Activated T-cell treated with anti-CD3 and anti-CD28 coated beads for 24 hours (primary cell): Measurements from ENCODE around the gene KRT72.

ENCODE experiments used
- DNase-seq: peaks from one replicate; pipeline ENCODE4 v3.0.0-alpha.2; 2020; ENCODE audit warnings: low read depth

KRT72 gene

DNA sequence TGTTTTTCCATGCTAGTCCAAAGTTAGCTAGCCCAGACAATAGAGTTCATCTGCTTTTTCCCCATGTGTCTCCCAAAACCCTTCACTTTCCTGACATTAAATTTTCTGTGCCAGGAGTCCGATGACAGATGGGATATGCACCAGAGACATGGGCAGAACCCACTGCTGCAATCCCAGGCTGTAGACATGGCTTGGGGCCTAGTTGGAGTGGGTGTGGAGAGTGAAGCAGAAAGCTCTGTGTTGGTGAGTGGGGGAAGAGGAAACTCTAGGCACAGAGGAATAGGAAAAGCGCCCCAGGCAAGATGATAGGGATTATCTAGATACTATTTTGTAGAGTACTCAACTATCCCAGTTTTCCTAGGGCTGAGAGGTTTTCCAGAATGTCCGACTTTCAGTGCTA is 22.8 kb downstream of the KRT72 start:
- no peak for DNase-seq

GRCh38 chr12:52577316-52577715 is 23.9 kb downstream of the KRT72 start:
- no peak for DNase-seq

GRCh38 chr12:52575948-52576347 is 25.3 kb downstream of the KRT72 start:
- no peak for DNase-seq

GRCh38 chr12:52575256-52575655 is 26.0 kb downstream of the KRT72 start:
- no peak for DNase-seq

GRCh38 chr12:52573743-52574142 is 27.5 kb downstream of the KRT72 start, which contains the start of gene KRT74:
TSS of gene KRT74 (minus strand) at chr12:52573843. CDS start at chr12:52573777, 66 bp downstream.
- no peak for DNase-seq

- DNase-seq, result no peak
Measured at GRCh38 chr12:52573306-52573705, 28.0 kb downstream of the KRT72 start.

DNA sequence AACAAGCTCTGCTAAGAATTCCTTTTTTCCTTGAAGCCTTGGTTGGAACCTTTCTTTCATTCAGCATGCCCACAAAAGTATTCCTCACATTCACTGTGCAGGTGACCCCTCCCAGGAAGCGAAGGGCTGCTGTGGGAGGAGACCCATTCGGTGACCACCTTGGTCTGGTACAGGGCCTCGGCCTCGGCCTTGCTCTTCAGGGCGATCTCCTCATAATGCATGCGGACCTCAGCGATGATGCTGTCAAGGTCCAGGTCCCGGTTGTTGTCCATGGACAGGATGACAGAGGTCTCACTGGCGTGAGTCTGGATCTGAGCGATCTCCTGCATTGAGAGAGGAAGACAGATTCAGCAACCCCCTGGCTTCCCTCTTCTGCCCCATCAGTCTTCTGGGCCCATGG is 30.8 kb downstream of the KRT72 start:
- no peak for DNase-seq

DNA sequence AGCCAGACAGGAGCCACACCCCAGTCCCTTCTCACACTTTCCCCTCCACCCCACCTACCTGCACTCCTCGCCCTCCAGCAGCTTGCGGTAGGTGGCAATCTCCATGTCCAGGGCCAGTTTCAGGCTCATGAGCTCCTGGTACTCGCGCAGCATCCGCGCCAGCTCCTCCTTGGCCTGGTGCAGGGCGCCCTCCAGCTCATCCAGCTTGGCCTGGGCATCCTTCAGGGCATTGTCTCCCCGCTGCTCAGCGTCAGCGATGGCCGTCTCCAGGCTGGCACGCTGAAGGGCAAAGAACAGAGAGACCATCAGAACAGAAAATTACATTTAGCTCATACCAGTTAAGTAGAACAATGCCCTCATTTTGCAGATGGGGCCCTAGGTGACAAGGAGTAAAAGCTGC is 33.2 kb downstream of the KRT72 start:
- no peak for DNase-seq

DNA sequence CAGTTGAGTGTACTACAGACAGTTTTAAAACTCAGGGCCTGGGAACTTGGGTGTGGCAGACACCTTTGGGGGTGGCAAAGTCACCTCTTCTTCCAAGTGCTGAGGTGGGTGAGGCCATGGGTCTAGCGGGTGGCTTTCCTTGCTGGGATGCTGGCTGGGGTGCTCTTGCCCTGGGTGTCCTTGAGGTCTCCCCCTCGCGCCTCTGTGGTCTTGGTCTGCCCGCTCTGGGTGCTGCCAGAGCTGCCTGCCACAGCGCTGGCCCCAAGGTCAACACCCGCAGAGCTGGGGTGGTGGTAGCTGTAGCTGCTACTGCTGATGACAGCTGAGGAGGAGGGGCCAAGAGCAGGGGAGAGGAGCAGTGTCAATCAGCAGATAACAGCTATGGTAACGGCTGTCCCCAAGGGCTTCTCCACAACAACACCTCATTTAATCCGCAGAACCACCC is 34.4 kb downstream of the KRT72 start:
- no peak for DNase-seq

DNA sequence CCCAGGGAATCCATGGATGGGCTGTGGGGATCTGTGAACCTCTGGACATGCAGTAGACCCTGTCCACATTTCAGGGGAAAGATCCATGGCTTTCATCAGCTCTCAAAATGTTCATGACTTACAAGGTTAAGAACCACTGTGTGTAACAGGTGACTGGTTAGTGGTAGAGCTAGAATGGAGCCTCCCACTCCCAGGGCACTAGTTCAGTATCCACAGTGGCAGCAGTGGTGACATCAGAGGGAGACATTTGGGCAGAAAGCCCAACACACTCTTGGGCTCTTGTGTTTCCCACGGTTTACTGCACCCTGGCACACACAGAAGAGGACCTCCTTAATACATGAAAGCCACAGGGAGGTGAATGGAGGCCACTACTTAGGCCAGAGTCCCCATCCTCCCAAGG is 36.7 kb downstream of the KRT72 start:
- DNase-seq, result no peak

DNA sequence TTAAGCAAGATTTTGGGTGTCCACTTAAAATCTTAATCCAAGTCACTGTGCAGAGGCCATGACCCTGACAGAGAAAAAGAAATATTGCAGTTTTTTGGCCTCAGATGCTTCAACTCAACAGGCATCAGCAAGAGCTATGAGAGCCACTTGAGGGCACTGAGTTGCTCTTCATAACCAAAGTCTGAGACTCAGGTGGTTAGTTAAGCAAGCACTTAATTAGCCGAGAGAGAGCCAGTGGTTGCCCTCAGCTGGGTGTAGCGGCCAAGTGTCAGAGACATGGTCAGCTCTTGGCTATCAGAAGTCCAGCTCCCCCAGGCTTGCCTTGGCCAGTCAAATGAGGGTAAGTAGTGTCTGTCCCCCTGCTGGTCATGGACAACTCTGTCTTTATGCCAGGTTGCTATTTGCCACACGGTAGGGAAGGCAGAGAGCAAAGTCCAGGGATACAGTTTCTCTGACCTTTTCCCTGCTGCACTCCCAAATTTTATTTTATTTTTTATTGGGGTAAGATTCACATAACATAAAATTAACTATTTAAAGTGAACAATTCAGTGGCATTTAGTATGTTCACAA is 39.3 kb downstream of the KRT72 start:
- DNase-seq, result no peak

DNA sequence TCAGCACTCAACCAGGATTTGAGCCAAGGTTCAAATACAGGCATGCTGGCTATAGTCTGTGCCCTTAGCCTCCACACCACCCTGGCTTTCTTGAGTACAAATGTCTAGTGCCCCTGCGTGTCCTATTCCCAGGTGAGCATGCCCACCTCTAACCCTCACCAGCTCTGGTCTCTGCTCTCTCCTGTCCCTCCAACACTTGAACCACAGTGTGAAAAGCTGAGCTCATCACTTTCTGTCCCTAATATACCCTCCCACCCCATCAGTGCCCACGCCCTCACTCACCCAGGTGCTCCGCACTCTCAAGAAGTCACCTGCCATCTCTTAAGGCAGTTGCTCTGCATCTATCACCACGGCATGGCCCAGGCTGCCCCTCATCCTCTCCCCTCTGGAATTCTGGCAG is 41.3 kb downstream of the KRT72 start:
- no peak for DNase-seq

DNA sequence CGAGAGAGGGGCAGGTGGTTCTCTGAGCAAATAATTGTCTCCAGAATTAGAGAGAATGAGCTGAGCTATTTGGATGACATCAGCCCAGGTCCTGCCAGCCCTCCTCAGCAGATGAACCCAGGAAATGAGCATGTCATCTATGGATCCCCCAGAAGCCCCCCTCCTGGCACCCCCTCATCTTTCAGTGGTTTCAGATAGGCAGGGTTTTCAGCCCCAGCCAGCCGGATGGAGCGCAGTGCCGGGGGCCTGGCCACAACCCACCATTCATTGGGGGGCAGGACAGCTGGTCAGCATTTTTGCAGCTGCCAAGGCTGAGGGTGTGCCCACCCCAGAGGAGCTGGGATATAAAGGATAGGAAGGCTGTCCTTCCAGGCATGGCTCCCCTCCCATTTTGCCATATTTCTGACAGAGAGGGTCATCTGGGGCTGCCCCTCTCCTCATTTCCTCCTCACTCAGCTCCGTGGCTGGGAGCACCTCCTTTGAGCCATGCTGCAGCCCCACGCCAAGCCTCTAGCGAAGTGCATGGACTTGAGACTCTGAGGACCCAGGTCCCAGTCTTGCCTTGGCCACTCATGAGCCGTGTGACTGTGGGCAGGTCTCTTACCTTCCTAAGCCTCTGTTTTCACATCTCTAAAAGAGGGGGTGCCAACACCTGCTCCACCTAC is 42.4 kb downstream of the KRT72 start:
- DNase-seq, result no peak

DNA sequence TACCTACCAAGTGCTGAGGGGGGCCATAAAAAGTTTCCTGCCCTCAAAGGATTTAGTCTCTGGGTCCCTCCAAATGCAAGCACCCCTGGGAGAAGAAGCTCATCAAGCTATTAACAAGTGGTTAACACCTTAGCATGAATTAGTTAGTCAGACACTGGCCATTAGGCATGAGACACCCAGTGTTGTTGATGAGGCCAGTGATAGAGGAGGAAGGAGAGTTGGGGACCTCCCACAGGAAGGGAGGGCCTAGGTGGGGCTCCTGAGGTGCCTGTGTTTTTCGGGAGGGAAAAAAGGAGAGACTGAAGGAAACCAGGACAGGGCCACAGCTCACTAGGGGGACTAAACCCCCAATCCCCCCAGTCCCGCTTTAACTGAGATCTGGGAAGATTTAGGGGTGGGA is 43.8 kb downstream of the KRT72 start:
- no peak for DNase-seq

DNA sequence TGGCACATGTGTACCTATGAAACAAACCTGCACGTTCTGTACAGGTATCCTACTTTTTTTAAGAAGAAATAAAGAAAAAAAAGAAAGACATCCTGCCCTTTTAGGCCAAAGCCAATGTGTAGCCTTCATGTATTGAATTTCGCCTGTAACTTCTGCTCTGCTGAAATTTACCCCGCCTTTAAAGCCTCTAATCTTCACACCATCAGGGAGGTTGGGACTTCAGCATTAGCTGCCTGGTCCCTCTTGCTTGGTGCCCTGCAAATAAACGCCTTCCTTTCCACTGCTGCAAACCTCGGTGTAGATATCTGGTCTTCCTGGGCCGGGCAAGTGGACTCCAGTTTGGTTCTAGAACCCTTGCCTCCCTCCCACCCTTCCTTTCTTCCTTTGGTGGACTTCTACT is 45.7 kb downstream of the KRT72 start:
- no peak for DNase-seq

DNA sequence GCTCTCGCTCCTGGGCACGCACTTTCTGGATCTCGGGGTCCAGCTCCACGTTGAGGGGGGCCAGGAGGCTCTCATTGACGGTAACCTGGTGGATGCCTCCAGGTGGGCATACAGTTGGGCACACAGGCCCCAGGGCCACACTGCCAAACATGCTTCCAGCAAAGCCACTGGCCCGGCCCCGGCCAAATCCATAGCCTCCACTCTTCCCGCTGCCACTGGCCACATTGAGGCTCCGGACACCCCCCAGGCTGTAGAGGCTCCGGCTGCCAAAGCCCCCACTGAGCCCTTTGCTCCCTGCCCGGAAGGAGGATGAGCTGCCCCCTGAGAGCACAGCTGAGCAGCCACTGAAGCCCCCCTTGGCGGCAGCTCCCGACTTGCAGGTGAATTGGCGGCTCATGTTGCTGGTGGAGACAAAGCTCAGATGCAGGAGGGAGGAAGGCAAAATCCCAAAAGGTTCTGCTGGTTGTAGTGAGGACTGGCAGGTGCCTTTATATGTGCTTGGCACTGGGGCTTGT is 48.5 kb downstream of the KRT72 start, which contains the start of gene KRT71:
Gene KRT71, minus strand, starts transcription at position 465 of the 515 bp plus-strand sequence. Its CDS starts 68 bp downstream, at position 397.
- no peak for DNase-seq

GRCh38 chr12:52552055-52552454 is 49.2 kb downstream of the KRT72 start:
- DNase-seq, result no peak

DNA sequence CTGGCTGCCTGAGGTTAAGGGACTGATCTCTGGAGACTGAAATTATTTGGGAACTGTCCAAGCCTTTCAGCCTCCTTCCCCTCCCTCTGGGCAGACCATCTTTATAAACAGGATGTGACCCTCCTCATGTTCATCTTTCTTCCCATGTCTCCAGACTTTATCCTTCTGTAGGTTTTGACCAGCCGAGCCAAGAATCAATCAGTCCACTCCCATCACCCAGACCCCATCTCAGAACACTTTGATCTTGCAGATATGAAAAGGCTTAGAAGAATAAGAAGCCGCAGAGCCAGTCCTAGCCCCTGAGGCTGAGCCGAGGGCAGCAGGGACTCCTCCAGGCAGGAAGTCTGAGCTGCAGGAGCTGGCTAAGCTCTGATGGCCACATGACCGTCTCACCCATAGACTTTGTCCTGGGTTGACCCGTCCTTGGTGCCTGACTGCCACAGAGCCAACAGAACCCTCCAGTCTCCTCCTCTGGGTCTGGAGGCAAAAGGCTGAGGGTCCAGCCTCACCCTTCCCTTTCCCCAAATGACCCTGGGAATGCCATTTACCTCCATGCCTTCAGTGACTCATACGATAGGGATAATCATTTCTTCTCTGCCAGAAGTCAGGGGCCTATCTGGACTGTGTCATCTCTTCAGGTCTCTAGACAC is 49.9 kb downstream of the KRT72 start:
- no peak for DNase-seq

- DNase-seq, result no peak
Measured at GRCh38 chr12:52546126-52546525, 55.1 kb downstream of the KRT72 start.

- DNase-seq, result no peak
Measured at GRCh38 chr12:52543985-52544883, 57.0 kb downstream of the KRT72 start.

DNA sequence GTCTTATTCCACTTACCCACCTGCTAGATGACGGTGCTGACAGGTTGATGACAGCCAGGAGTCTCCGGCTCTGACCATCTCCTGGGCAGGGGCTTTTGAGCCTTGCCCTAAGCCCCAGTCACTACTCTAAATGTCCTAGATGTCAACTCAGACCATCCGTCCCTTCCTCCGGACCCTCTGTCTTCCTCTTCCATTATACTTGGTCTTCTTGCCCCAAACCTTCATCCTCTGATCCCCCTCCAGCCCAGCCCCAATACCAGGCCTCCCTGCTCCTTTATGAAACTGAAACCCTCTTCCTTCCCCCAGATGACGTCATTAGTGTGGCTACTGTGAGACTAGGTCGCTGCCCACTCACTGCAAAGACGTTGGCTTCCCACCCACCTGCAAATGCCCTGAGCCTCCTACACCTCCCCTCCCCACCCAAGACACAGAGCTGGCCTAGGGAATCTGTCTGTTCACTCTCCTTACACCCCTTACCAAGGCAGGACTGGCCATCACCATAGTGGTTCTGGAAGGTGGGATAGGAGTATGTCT is 58.4 kb downstream of the KRT72 start:
- DNase-seq, result no peak

DNA sequence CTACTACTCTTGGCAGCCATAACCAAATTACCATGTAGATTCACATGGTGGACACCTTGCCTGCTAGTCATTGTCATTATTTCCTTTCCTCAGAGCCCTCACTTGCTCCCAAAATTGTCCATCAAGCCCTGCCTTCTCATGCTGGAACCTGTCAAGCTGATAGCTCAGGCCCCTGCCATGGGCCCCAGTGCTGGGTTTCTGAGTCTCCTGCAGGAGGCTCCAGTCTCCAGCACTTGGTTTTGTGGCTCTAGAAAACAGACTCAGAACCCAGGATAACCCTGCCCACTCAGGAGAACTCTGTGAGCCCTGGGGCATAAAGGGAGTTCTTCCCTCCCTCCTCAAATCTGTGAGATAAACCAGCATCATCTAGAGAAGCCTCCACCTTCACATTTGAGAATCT is 59.1 kb downstream of the KRT72 start:
- no peak for DNase-seq
